GM06990 (cell line): ENCODE results near the gene CPHXL2.

Experiments
- DNase-seq: peaks from one replicate; pipeline ENCODE4 v3.0.0-alpha.2; 2011; ENCODE audit not compliant: insufficient read length; ENCODE audit errors: extremely low read depth
- H3K27me3 ChIP-seq: replicated peaks from 2 replicates; pipeline ENCODE4 v1.6.0; 2011; ENCODE audit warnings: low read length; ENCODE audit not compliant: control insufficient read depth, insufficient read depth
- H3K36me3 ChIP-seq: 2 replicates; pipeline ENCODE4 v1.5.1; 2011; ENCODE audit warnings: low read length; ENCODE audit not compliant: control insufficient read depth, insufficient read depth
- H3K4me3 ChIP-seq: replicated peaks from 2 replicates; pipeline ENCODE4 v1.5.1; 2011; ENCODE audit warnings: low read depth, mild to moderate bottlenecking, control low read depth, low read length
- TF ChIP-seq, protein P1 (sequence below): IDR thresholded peaks from 2 replicates; pipeline ENCODE4 v1.5.1; 2011; ENCODE audit warnings: low read length, control low read depth, mild to moderate bottlenecking, inconsistent platforms; ENCODE audit not compliant: insufficient read depth, poor library complexity, severe bottlenecking

Gene CPHXL2

DNA sequence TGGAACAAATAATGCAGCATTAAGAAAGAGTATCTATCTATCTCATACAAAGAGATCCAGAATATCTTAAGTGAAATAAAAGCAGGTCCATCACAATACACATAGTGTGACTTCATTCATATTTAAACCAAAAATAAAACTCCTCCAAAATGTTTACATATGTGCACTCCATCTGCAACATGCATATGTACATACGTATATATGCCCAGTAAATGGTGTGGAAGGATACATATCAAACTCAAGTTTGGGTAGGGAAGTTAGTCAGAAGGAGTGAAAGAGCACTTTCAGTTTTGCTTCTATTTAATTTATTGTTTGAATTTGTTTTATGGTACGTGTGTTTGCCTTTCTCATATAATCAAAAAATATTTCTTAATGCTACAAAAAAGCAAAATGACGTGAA lies 41.8 kb downstream of the CPHXL2 start:
- TF ChIP-seq, protein P1, sequence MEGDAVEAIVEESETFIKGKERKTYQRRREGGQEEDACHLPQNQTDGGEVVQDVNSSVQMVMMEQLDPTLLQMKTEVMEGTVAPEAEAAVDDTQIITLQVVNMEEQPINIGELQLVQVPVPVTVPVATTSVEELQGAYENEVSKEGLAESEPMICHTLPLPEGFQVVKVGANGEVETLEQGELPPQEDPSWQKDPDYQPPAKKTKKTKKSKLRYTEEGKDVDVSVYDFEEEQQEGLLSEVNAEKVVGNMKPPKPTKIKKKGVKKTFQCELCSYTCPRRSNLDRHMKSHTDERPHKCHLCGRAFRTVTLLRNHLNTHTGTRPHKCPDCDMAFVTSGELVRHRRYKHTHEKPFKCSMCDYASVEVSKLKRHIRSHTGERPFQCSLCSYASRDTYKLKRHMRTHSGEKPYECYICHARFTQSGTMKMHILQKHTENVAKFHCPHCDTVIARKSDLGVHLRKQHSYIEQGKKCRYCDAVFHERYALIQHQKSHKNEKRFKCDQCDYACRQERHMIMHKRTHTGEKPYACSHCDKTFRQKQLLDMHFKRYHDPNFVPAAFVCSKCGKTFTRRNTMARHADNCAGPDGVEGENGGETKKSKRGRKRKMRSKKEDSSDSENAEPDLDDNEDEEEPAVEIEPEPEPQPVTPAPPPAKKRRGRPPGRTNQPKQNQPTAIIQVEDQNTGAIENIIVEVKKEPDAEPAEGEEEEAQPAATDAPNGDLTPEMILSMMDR = no peak
- Histone ChIP-seq H3K4me3 (no peak overlapping the region), H3K36me3 (peaks cover 24% of the 10 kb centered on the region), H3K27me3 (no peaks in the 10 kb centered on the region)
- DNase-seq = no peak

DNA sequence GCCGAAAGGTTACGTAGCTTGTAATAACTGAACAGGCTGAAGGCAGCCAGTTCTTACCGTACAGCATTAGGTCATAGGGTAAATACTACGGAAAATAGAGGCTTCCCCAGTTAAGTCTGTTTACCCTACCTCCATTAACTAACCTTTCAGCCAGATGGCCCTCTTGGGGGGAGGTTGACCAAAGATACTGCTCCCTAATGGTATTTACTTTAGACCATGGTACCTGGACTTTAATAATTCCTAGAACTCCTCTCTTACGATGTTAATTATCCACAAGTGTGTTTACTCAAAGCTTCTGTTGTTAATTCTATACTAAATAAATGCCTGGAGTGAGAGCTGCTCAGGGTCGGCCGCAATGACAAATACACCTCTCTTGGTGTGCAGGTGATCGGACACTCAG lies 44.0 kb downstream of the CPHXL2 start:
- Histone ChIP-seq H3K4me3 (no peak overlapping the region), H3K27me3 (no peaks in the 10 kb centered on the region), H3K36me3 (peaks cover 31% of the 10 kb centered on the region)
- TF ChIP-seq, protein P1 = no peak
- DNase-seq = no peak

DNA sequence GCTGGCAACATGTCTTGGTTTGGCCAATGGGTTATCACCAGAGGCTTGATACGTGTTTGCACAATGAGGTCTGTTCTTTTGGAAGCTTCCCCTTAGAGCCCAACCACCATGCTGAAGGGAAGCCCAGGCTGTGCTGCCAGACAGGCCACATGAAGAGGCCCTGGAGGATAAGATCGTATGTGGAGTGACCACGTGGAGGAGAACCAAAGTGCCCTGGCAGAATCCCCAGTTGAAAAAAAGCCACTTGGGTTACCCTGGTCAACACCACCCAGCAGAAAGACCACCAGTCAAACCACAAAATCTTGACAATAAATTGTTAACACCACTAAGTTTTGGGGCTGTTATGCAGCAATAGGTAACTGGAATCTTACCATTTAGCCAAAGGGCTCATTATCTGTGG lies 46.8 kb downstream of the CPHXL2 start:
- no peak for DNase-seq
- TF ChIP-seq, protein P1 = no peak
- peaks cover 31% of the 10 kb centered on the region for H3K36me3 ChIP-seq
- no peak overlapping the region for H3K4me3 ChIP-seq
- H3K27me3 ChIP-seq = no peaks in the 10 kb centered on the region

DNA sequence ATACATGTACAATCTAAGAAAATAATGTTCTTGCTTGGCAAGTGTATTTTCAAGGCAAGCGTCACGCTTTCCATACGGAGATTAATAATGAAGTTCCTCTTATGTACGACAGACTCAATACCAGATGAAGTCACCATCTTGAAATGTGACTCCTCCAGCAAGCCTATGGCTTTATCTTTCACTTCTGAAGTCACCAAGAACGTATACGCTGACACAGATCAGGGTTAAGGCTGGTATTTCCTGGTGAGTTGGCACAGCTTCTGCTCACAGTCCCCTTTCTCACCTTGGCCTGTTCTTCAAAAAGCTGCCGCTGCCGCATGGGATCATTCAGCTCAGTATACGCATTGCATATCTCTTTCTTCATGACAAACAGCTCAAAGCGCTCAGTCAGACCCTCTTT lies 47.7 kb downstream of the CPHXL2 start:
- DNase-seq = no peak
- TF ChIP-seq, protein P1 = no peak
- H3K36me3 ChIP-seq = peaks cover 29% of the 10 kb centered on the region
- no peak overlapping the region for H3K4me3 ChIP-seq
- no peaks in the 10 kb centered on the region for H3K27me3 ChIP-seq

DNA sequence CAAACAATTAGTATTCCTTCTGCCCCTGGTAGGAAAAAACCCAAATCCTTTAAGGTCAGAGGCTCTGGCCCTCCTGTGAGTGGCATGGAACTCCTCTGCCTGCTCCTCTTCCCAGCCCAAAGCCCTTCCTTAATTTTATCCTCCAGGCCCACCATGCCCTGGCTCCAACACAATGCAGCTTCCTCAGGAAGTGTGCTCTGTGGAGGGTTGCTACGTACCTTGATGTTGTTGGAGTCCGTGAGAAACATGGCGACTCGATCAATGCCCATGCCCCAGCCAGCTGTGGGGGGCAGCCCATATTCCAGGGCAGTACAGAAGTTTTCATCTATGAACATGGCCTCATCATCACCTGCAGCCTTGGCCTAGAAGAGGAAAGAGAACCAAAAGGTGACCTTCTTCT lies 48.5 kb downstream of the CPHXL2 start:
- Histone ChIP-seq H3K27me3 (no peaks in the 10 kb centered on the region), H3K36me3 (peaks cover 26% of the 10 kb centered on the region), H3K4me3 (no peak overlapping the region)
- TF ChIP-seq, protein P1 = no peak
- no peak for DNase-seq

DNA sequence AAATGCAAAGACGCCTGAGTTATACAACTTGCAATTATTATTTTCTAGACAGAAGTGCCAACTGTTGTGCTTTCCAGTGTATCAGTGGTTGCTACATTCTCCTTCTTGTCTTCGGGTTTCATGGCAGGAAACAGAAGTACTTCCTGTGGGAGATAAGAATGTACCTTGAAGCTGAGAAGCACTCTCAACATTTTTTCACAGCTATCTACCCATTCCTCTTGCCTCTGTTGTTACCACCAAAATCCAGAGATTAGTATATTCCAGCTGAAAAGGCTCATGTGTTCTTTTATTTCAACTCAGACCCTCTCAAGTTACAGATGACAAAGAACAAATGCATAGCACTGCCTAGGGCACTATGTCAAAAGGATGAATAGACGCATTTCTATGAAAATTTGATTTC lies 49.0 kb downstream of the CPHXL2 start:
- H3K27me3 ChIP-seq = no peaks in the 10 kb centered on the region
- H3K36me3 ChIP-seq = peaks cover 26% of the 10 kb centered on the region
- DNase-seq = no peak
- TF ChIP-seq, protein P1 = no peak
- H3K4me3 ChIP-seq = no peak overlapping the region
